Naive thymus-derived CD8-positive, alpha-beta T cell (primary cell): ENCODE measurements around the gene EFNB1. TPM values are rescaled to one million over a fixed set of nuclear protein-coding genes. Genes with fewer than 3 reads are reported as not detected.

Experiments used
- ATAC-seq, 2 donors: fragments of 150-1000 bp; cut with Tn5 transposase in 1 of 2; sonication (Bioruptor Pico), chemical (Tn5 transposase) in 1 of 2; 1 replicate in 1 of 2; 2 replicates in 1 of 2; pipeline ENCODE4 v1.10.0; 2021; ENCODE audit warnings: mild to moderate bottlenecking in 2 of 2, moderate library complexity in 2 of 2
- POLR2A ChIA-PET: fragments of 350-600 bp; sonication (Branson Sonifier 250); formaldehyde crosslinking; loops from one replicate; lab custom pipeline; 2021; ENCODE audit warnings: antibody characterized with exemption; lab: Charles Lee
- DNase-seq, 10 donors: peaks; one replicate each; pipeline versions ENCODE4 v3.0.0 to v3.0.0-alpha.2; 2020 to 2022
- H3K27ac Mint-ChIP-seq, 10 donors: one replicate each; pipeline ENCODE4 v1.8.0; 2020 to 2022; ENCODE audit warnings: mild to moderate bottlenecking in 10 of 10, mixed read lengths in 10 of 10, moderate library complexity in 4 of 10, inconsistent platforms in 1 of 10
- H3K27me3 Mint-ChIP-seq, 5 donors: one replicate each; pipeline ENCODE4 v1.8.0; 2021 to 2022; ENCODE audit warnings: mixed read lengths in 5 of 5
- H3K36me3 Mint-ChIP-seq, 3 donors: one replicate each; pipeline ENCODE4 v1.8.0; 2020 to 2022; ENCODE audit warnings: mixed read lengths in 3 of 3, mild to moderate bottlenecking in 2 of 3, inconsistent platforms in 1 of 3
- H3K4me1 Mint-ChIP-seq, 4 donors: one replicate each; pipeline ENCODE4 v1.8.0; 2021 to 2022; ENCODE audit warnings: mixed read lengths in 4 of 4
- H3K4me3 Mint-ChIP-seq, 10 donors: one replicate each; pipeline ENCODE4 v1.8.0; 2020 to 2022; ENCODE audit warnings: mild to moderate bottlenecking in 10 of 10, mixed read lengths in 10 of 10, moderate library complexity in 6 of 10, inconsistent platforms in 1 of 10
- H3K9me3 Mint-ChIP-seq, 9 donors: one replicate each; pipeline ENCODE4 v1.8.0; 2020 to 2022; ENCODE audit warnings: mixed read lengths in 9 of 9, mild to moderate bottlenecking in 3 of 9, inconsistent platforms in 1 of 9, moderate library complexity in 1 of 9
- polyA plus RNA-seq, 3 donors: library from polyadenylated mRNA; unstranded; fragments of 300-500 nt; fragmentation: Illumina TruSeq; gene quantifications; one replicate each; pipeline ENCODE4 v1.2.3, GENCODE V29; 2021
- total RNA-seq, 8 experiments: library from RNA in 2 of 8; stranded (reverse) in 2 of 8; gene quantifications; one replicate each; pipeline ENCODE4 v1.2.3 and lab custom pipeline; 2021 to 2026

The EFNB1 gene
- total and polyA plus RNA-seq, 5 experiments from 2014 or later: 2.8 to 4.3 (median 3.6) TPM

- H3K9me3 Mint-ChIP-seq: no peaks in the 10 kb centered on the region
- no peak overlapping the region for H3K4me3 Mint-ChIP-seq
- no peaks in the 10 kb centered on the region for H3K27me3 Mint-ChIP-seq
- DNase-seq: no peak
- H3K27ac Mint-ChIP-seq: no peak overlapping the region
- POLR2A ChIA-PET: no interaction called here
- H3K36me3 Mint-ChIP-seq: no peaks in the 10 kb centered on the region
- no peak for ATAC-seq
- no peaks in the 10 kb centered on the region for H3K4me1 Mint-ChIP-seq
These were observed 52.2 kb downstream of the EFNB1 start for GRCh38 chrX:68880846-68881552.

GRCh38 chrX:68881911-68882310, 53.1 kb downstream of the EFNB1 start:
- DNase-seq (no peak), ATAC-seq (no peak)
- no peaks in the 10 kb centered on the region for H3K9me3 Mint-ChIP-seq
- H3K4me3 Mint-ChIP-seq: no peak overlapping the region
- no peaks in the 10 kb centered on the region for H3K36me3 Mint-ChIP-seq
- no peak overlapping the region for H3K27ac Mint-ChIP-seq
- H3K27me3 Mint-ChIP-seq: no peaks in the 10 kb centered on the region
- POLR2A ChIA-PET: no interaction called here
- no peaks in the 10 kb centered on the region for H3K4me1 Mint-ChIP-seq

GRCh38 chrX:68883800-68884199, 55.0 kb downstream of the EFNB1 start:
- Mint-ChIP-seq H3K27me3 (no peaks in the 10 kb centered on the region), H3K27ac (no peak overlapping the region), H3K4me1 (no peaks in the 10 kb centered on the region), H3K4me3 (no peak overlapping the region), H3K9me3 (no peaks in the 10 kb centered on the region), H3K36me3 (no peaks in the 10 kb centered on the region)
- ATAC-seq: no peak
- POLR2A ChIA-PET: no interaction called here
- no peak for DNase-seq

GRCh38 chrX:68889249-68889648, 60.4 kb downstream of the EFNB1 start:
- Mint-ChIP-seq H3K27ac (no peak overlapping the region), H3K4me1 (peaks cover 0 to 5% (median 3%) of the 10 kb centered on the region in 4 donors), H3K36me3 (no peaks in the 10 kb centered on the region), H3K9me3 (no peaks in the 10 kb centered on the region), H3K27me3 (no peaks in the 10 kb centered on the region), H3K4me3 (no peak overlapping the region)
- POLR2A ChIA-PET: no interaction called here
- DNase-seq (no peak), ATAC-seq (no peak)

Other genes with a start within 250 kb of the EFNB1 start
- under 1 TPM; 0.14 to 0.31 TPM for gene STARD8, start 181.4 kb upstream of the EFNB1 start, total RNA-seq
- gene STARD8, start 181.4 kb upstream of the EFNB1 start, polyA plus RNA-seq: not detected